ENCODE measurements around the gene TMCO2.

Gene TMCO2

GRCh38 chr1:40258445-40258769 lies 10.7 kb downstream of the TMCO2 start:
- no peak for DNase-seq

- no peak for DNase-seq
These were observed 16.6 kb downstream of the TMCO2 start for GRCh38 chr1:40264354-40264781.

GRCh38 chr1:40265298-40265697 lies 17.6 kb downstream of the TMCO2 start:
- DNase-seq = no peak

- DNase-seq = no peak
These were observed 18.2 kb downstream of the TMCO2 start for GRCh38 chr1:40265919-40266318.

- no peak for DNase-seq
These were observed 19.2 kb downstream of the TMCO2 start for GRCh38 chr1:40266786-40267535.

DNA sequence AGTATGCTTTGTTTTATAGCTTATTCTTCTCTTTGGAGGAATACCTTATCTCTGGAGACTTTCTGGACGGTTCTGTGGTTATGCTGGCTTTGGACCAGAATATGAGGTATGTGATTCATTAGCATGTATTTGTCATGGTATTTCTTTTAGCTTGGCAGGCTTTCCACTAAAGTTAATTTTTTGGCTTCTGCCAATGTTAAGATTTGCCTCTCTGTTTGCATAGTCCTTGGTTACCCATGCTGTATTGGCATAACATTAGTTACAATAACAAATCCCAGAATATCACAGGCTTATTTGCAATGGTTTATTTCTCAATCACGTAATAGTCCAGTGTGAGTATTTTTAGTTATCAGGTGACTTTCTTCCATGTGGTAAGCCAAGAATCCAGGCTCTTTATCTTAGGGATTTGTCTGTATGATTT lies 20.0 kb downstream of the TMCO2 start:
- DNase-seq = no peak

DNA sequence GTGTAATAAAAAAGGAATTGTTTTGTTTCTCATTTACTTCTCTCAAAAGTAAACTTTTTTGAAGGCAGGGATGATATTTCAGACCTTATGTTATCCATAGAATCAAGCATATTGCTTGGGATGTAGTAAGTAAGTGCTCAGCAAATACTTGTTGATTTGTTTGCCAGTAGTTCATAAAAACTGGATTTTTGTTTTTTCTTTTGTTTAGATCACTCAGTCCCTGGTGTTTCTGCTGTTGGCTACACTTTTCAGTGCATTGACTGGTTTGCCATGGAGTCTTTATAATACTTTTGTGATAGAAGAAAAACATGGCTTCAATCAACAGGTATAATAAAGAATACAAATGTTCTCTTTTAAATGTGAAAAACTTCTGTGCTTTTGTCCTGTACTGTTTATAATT lies 20.5 kb downstream of the TMCO2 start:
- DNase-seq = no peak

GRCh38 chr1:40270152-40270834 lies 22.6 kb downstream of the TMCO2 start:
- no peak for DNase-seq

DNA sequence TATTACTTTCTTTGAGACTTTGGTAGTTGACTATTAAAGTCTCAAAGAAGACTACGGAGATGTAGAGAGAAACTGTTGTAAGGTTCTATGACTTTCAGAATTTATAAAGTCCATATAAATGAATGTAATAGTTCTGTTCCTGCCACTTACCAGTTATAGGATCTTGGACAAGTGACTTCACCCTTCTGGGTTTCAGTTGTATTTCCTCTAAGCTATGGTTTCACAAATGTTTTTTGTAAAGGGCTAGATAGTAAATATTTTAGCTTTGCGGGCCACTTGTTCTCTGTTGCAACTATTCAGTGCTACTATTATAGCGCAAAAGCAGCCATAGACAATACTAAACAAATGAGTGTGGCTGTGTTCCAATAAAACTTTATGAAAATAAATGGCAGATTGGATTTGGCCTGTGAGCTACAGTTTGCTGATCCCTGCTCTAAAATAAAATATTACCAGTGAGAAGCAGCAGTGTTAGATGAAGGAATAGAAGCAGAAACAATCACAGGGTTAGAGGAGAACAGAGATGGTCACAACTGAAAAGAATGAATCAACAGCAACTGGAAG lies 25.0 kb downstream of the TMCO2 start:
- DNase-seq = no peak

- no peak for DNase-seq
These were observed 25.9 kb downstream of the TMCO2 start for GRCh38 chr1:40273547-40274166.

DNA sequence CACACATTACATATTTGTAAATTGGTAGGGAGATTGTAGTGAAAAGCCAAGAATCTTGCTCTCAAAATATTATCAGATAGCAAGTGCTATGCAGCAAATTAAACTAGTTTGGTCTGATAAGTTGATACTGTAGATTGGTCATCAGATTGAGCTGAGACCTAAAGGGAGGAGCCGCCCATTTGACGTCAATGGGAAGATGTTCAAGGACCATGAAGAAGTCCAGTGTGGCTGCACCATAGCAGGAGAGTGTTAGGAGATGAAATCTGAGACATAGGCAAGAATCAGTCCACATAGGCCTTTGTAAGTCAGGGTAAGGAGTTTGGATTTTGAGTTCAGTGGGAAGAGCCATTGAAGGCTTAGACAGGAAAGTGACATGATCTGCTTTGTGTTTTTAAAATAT lies 26.6 kb downstream of the TMCO2 start:
- no peak for DNase-seq

DNA sequence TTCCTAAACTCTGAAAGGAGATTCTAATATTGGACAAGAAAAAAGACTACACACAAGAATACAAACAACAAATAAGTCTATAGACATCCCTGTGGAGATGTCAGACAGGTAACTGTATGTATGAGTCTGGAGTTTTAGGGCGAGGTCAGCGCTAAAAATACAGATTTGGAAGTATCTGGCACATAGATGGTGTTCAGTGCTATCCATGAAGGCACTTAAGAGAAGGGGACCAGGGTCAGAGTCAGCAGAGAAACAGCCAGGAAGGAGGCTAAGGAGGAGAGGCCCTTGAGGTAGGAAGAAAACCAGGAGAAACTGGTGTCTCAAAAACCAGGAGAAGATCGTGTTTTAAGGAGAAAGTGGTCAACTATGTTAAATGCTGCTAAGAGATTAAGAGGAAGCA lies 28.4 kb downstream of the TMCO2 start:
- DNase-seq = no peak

- no peak for DNase-seq
These were observed 34.1 kb downstream of the TMCO2 start for GRCh38 chr1:40281853-40282252.

DNA sequence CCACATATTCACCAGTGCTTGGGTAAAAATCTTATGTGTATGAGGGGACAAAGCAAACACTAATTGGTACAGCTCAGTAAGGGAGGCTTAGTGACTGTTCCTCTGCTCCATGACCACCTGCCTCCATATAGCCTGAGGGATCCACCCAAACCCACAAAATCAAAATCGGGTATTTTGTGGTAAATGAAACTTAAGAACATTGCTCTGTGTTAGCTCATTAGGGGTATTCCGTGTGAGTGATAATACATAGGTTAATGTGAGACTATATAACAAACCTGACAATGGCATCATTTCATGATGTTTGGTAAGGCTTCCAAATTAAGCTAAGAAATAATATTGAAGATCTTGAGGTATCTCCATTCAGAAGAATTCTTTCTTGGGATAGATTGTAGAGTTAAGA lies 43.6 kb downstream of the TMCO2 start:
- no peak for DNase-seq

DNA sequence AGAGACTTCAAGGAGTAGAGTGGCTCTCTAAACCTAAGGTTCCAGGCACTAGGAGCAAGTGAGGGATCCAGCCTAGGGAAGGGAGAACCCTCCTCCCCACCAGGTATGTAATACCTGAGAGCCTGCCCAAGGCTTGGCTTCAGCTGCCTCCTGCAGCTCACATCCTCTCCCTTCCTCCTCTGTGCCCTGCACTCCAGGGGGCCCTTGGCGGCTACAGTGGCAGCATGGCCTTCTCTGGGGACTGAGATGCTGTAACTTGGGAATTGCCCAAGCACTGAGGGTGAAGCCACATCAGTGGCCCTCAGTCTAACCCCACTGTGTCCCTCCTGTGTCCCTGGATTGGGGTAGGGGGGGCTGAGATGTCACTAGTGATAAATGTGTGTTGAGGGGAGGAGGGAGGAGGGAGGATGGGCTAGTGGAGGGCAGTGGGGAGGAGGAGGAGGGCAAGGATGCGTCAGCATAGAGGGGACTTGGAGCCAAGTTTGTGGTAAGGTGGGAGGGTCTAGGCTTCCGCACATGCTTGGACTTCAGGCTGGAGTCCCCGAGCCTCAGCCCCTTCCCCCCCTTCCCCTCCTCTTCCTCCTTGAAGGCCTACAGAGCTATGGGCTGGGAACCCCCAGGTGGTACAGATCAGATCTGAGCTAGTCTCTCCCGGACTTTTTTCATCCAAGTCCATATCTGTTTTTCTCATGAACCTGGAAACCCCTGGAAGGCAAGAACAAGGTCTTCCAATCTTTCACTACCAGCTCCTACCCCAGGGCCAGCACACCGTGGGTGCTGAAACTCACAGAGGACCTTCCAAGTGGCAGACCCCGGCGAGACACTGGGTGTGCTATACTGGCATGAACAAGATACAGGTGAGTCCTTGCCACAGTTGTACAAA lies 51.9 kb downstream of the TMCO2 start:
- DNase-seq = no peak

- no peak for DNase-seq
These were observed 52.5 kb downstream of the TMCO2 start for GRCh38 chr1:40300249-40300567.

GRCh38 chr1:40300651-40301050 lies 52.9 kb downstream of the TMCO2 start:
- no peak for DNase-seq

GRCh38 chr1:40301066-40301465 lies 53.3 kb downstream of the TMCO2 start:
- no peak for DNase-seq

Data from NCI-H1436 (cell line).